ENCODE measurements around the gene C17orf58. TPM values are rescaled to one million over a fixed set of nuclear protein-coding genes. Genes with fewer than 3 reads are reported as not detected.

The C17orf58 gene
- total RNA-seq, 1 donor from 2014 or later = 6.7 TPM

- no peak overlapping the region for H3K4me3 Mint-ChIP-seq (ENCODE audit: unreplicated experiment)
- H3K27me3 Mint-ChIP-seq (ENCODE audit: unreplicated experiment) = peaks cover 2% of the 10 kb centered on the region
- no peaks in the 10 kb centered on the region for H3K9me3 Mint-ChIP-seq (ENCODE audit: unreplicated experiment)
- no peak for TF ChIP-seq CTCF (IDR thresholded peaks at IDR 0.05; ENCODE audit: unreplicated experiment)
- no peaks in the 10 kb centered on the region for H3K4me1 Mint-ChIP-seq (ENCODE audit: unreplicated experiment)
- no peak overlapping the region for H3K27ac Mint-ChIP-seq (ENCODE audit: unreplicated experiment)
- no peak for DNase-seq (ENCODE audit: low spot score)
- H3K36me3 Mint-ChIP-seq (ENCODE audit: low read depth, unreplicated experiment) = peaks cover 33% of the 10 kb centered on the region
Measured at GRCh38 chr17:67950945-67951344, 45.3 kb downstream of the C17orf58 start.

- H3K36me3 Mint-ChIP-seq (ENCODE audit: low read depth, unreplicated experiment) = peaks cover 31% of the 10 kb centered on the region
- no peak for DNase-seq (ENCODE audit: low spot score)
- H3K4me3 Mint-ChIP-seq (ENCODE audit: unreplicated experiment) = no peak overlapping the region
- TF ChIP-seq CTCF (IDR thresholded peaks at IDR 0.05; ENCODE audit: unreplicated experiment) = no peak
- H3K27me3 Mint-ChIP-seq (ENCODE audit: unreplicated experiment) = peaks cover 2% of the 10 kb centered on the region
- no peaks in the 10 kb centered on the region for H3K9me3 Mint-ChIP-seq (ENCODE audit: unreplicated experiment)
- no peaks in the 10 kb centered on the region for H3K4me1 Mint-ChIP-seq (ENCODE audit: unreplicated experiment)
- H3K27ac Mint-ChIP-seq (ENCODE audit: unreplicated experiment) = no peak overlapping the region
Measured at GRCh38 chr17:67947325-67947813, 48.9 kb downstream of the C17orf58 start.

GRCh38 chr17:67946513-67946912 lies 49.8 kb downstream of the C17orf58 start:
- no peak overlapping the region for H3K27ac Mint-ChIP-seq (ENCODE audit: unreplicated experiment)
- H3K36me3 Mint-ChIP-seq (ENCODE audit: low read depth, unreplicated experiment) = peaks cover 30% of the 10 kb centered on the region
- no peak for DNase-seq (ENCODE audit: low spot score)
- TF ChIP-seq CTCF (IDR thresholded peaks at IDR 0.05; ENCODE audit: unreplicated experiment) = no peak
- H3K27me3 Mint-ChIP-seq (ENCODE audit: unreplicated experiment) = peaks cover 2% of the 10 kb centered on the region
- no peaks in the 10 kb centered on the region for H3K9me3 Mint-ChIP-seq (ENCODE audit: unreplicated experiment)
- H3K4me1 Mint-ChIP-seq (ENCODE audit: unreplicated experiment) = no peaks in the 10 kb centered on the region
- H3K4me3 Mint-ChIP-seq (ENCODE audit: unreplicated experiment) = no peak overlapping the region

- Mint-ChIP-seq H3K4me1 (ENCODE audit: unreplicated experiment) (no peaks in the 10 kb centered on the region), H3K27me3 (ENCODE audit: unreplicated experiment) (peaks cover 2% of the 10 kb centered on the region), H3K9me3 (ENCODE audit: unreplicated experiment) (no peaks in the 10 kb centered on the region), H3K4me3 (ENCODE audit: unreplicated experiment) (no peak overlapping the region), H3K27ac (ENCODE audit: unreplicated experiment) (no peak overlapping the region), H3K36me3 (ENCODE audit: low read depth, unreplicated experiment) (peaks cover 30% of the 10 kb centered on the region)
- no peak for TF ChIP-seq CTCF (IDR thresholded peaks at IDR 0.05; ENCODE audit: unreplicated experiment)
- DNase-seq (ENCODE audit: low spot score) = no peak
Measured at GRCh38 chr17:67944035-67944434, 52.2 kb downstream of the C17orf58 start.

GRCh38 chr17:67942810-67943209 lies 53.5 kb downstream of the C17orf58 start:
- Mint-ChIP-seq H3K36me3 (ENCODE audit: low read depth, unreplicated experiment) (peaks cover 30% of the 10 kb centered on the region), H3K27me3 (ENCODE audit: unreplicated experiment) (no peaks in the 10 kb centered on the region), H3K27ac (ENCODE audit: unreplicated experiment) (no peak overlapping the region), H3K4me1 (ENCODE audit: unreplicated experiment) (no peaks in the 10 kb centered on the region), H3K9me3 (ENCODE audit: unreplicated experiment) (no peaks in the 10 kb centered on the region), H3K4me3 (ENCODE audit: unreplicated experiment) (no peak overlapping the region)
- peak; percentile 41 for TF ChIP-seq CTCF (IDR thresholded peaks at IDR 0.05; ENCODE audit: unreplicated experiment)
- peak; percentile 18 for DNase-seq (ENCODE audit: low spot score)

Other genes starting within 250 kb of the C17orf58 start
- gene BPTF, start 171.0 kb downstream of the C17orf58 start, total RNA-seq (ENCODE audit: unreplicated experiment) = 115 TPM
- 104 TPM for gene KPNA2, start 39.3 kb upstream of the C17orf58 start, total RNA-seq (ENCODE audit: unreplicated experiment)